BJ (cell line): ENCODE measurements around the gene ADRA2B. TPM values are rescaled to one million over a fixed set of nuclear protein-coding genes. Genes with fewer than 3 reads are reported as not detected.
"Not testable (repeated sequence)": the region's sequence is repeated elsewhere in the genome, so short reads cannot be mapped to it uniquely, and the experiment has no call there.

Experiments
- CTCF ChIA-PET: fragments of 350-600 bp; formaldehyde crosslinking; extraction: SDS; loops from one replicate; lab custom pipeline; 2021; ENCODE audit warnings: antibody characterized with exemption, inconsistent platforms; lab: Yijun Ruan, JAX
- POLR2A ChIA-PET: fragments of 300-600 bp; sonication (Branson Sonifier 250); formaldehyde crosslinking; extraction: SDS; loops from one replicate; lab custom pipeline; 2021; ENCODE audit warnings: antibody characterized with exemption; lab: Charles Lee
- DNase-seq: peaks from one replicate; pipeline ENCODE4 v3.0.0-alpha.2; 2011; ENCODE audit warnings: low read depth
- H3K27me3 ChIP-seq: 2 replicates; pipeline ENCODE4 v1.6.0; 2011; ENCODE audit warnings: low read length; ENCODE audit not compliant: control insufficient read depth, insufficient read depth
- H3K36me3 ChIP-seq: 2 replicates; pipeline ENCODE4 v1.5.1; 2011; ENCODE audit warnings: low read length; ENCODE audit not compliant: control insufficient read depth, insufficient read depth
- H3K4me3 ChIP-seq: 2 replicates; pipeline ENCODE4 v1.5.1; 2011; ENCODE audit warnings: low read depth, mild to moderate bottlenecking, control low read depth, low read length
- CTCF ChIP-seq: IDR thresholded peaks from 2 replicates; pipeline ENCODE4 v1.5.1; 2011; ENCODE audit warnings: low read depth, mild to moderate bottlenecking, control low read depth, inconsistent platforms, low read length, moderate library complexity; ENCODE audit not compliant: insufficient read depth
- polyA plus RNA-seq: library from polyadenylated mRNA; depleted of rRNA; stranded (reverse); fragments of >200 nt; gene quantifications from 2 replicates; pipeline ENCODE4 v1.2.3, GENCODE V29; 2011

Gene ADRA2B
- polyA plus RNA-seq, 1 experiment = not detected

GRCh38 chr2:96089356-96090195 lies 26.8 kb downstream of the ADRA2B start:
- no peaks in the 10 kb centered on the region for H3K36me3 ChIP-seq
- H3K27me3 ChIP-seq = peaks cover 12% of the 10 kb centered on the region
- ChIA-PET CTCF (interaction anchor here (0.9 to 1.0 kb wide), 2 partner anchors 27 kb away, joined by 3 to 7 read pairs; partner anchors contain the start of gene ADRA2B), POLR2A (no interaction called here)
- no peak for TF ChIP-seq CTCF
- no peak for DNase-seq
- no peak overlapping the region for H3K4me3 ChIP-seq

- TF ChIP-seq CTCF = no peak
- H3K4me3 ChIP-seq = no peak overlapping the region
- peaks cover 12% of the 10 kb centered on the region for H3K27me3 ChIP-seq
- DNase-seq = no peak
- H3K36me3 ChIP-seq = no peaks in the 10 kb centered on the region
- CTCF ChIA-PET = interaction anchor here (1.0 to 1.3 kb wide), 2 partner anchors 28 to 50 kb away, joined by 3 to 7 read pairs; partner anchors contain the start of gene ADRA2B
- POLR2A ChIA-PET = no interaction called here
Observed at GRCh38 chr2:96088340-96089335, 27.7 kb downstream of the ADRA2B start.

- POLR2A ChIA-PET = no interaction called here
- H3K4me3 ChIP-seq = no peak overlapping the region
- peaks cover 9% of the 10 kb centered on the region for H3K27me3 ChIP-seq
- H3K36me3 ChIP-seq = no peaks in the 10 kb centered on the region
- DNase-seq = no peak
- TF ChIP-seq CTCF = no peak
- CTCF ChIA-PET = no interaction called here
Observed at GRCh38 chr2:96087130-96087529, 29.2 kb downstream of the ADRA2B start.

GRCh38 chr2:96085541-96086355 lies 30.6 kb downstream of the ADRA2B start:
- H3K4me3 ChIP-seq = no peak overlapping the region
- no peaks in the 10 kb centered on the region for H3K36me3 ChIP-seq
- DNase-seq = no peak
- H3K27me3 ChIP-seq = peaks cover 8% of the 10 kb centered on the region
- ChIA-PET POLR2A (no interaction called here), CTCF (interaction anchor here (0.6 to 1.2 kb wide), 2 partner anchors 7 to 31 kb away, joined by 3 to 4 read pairs; no protein-coding TSS in a partner anchor)
- TF ChIP-seq CTCF = no peak

GRCh38 chr2:96084858-96085518 lies 31.4 kb downstream of the ADRA2B start:
- H3K36me3 ChIP-seq, H3K4me3 ChIP-seq, H3K27me3 ChIP-seq, DNase-seq, POLR2A ChIA-PET: not testable (repeated sequence)
- CTCF ChIA-PET = interaction anchor here (1.2 kb wide), 1 partner anchor 32 kb away, joined by 4 read pairs; no protein-coding TSS in a partner anchor
